Activated T-cell treated with anti-CD3 and anti-CD28 coated beads for 48 hours (primary cell): ENCODE results near the gene PDZRN3.
"Not testable (repeated sequence)": the region's sequence is repeated elsewhere in the genome, so short reads cannot be mapped to it uniquely, and the experiment has no call there.

Source experiments
- DNase-seq: peaks from one replicate; pipeline ENCODE4 v3.0.0-alpha.2; 2020; ENCODE audit warnings: low read depth

Gene PDZRN3

GRCh38 chr3:73586628-73587027 is 38.1 kb downstream of the PDZRN3 start:
- DNase-seq, result no peak

- no peak for DNase-seq
Measured at GRCh38 chr3:73586190-73586589, 38.6 kb downstream of the PDZRN3 start.

- DNase-seq, result no peak
Measured at GRCh38 chr3:73584873-73585272, 39.9 kb downstream of the PDZRN3 start.

- no peak for DNase-seq
Measured at GRCh38 chr3:73582535-73582934, 42.2 kb downstream of the PDZRN3 start.

GRCh38 chr3:73581134-73581846 is 43.5 kb downstream of the PDZRN3 start:
- no peak for DNase-seq

GRCh38 chr3:73580343-73580742 is 44.4 kb downstream of the PDZRN3 start:
- no peak for DNase-seq

GRCh38 chr3:73577704-73578103 is 47.0 kb downstream of the PDZRN3 start:
- no peak for DNase-seq

GRCh38 chr3:73576999-73577461 is 47.7 kb downstream of the PDZRN3 start:
- DNase-seq, result no peak

- DNase-seq, result no peak
Measured at GRCh38 chr3:73575953-73576352, 48.8 kb downstream of the PDZRN3 start.

- no peak for DNase-seq
Measured at GRCh38 chr3:73575519-73575918, 49.2 kb downstream of the PDZRN3 start.

GRCh38 chr3:73573204-73573603 is 51.5 kb downstream of the PDZRN3 start:
- no peak for DNase-seq

- no peak for DNase-seq
Measured at GRCh38 chr3:73572368-73572767, 52.4 kb downstream of the PDZRN3 start.

- DNase-seq, result no peak
Measured at GRCh38 chr3:73571238-73571794, 53.4 kb downstream of the PDZRN3 start.

- no peak for DNase-seq
Measured at GRCh38 chr3:73569246-73569760, 55.4 kb downstream of the PDZRN3 start.

GRCh38 chr3:73568371-73568862 is 56.3 kb downstream of the PDZRN3 start:
- DNase-seq, result no peak

- DNase-seq, result not testable (repeated sequence)
Measured at GRCh38 chr3:73565374-73565773, 59.4 kb downstream of the PDZRN3 start.

- DNase-seq, result no peak
Measured at GRCh38 chr3:73563896-73564582, 60.7 kb downstream of the PDZRN3 start.

- no peak for DNase-seq
Measured at GRCh38 chr3:73561494-73561893, 63.2 kb downstream of the PDZRN3 start.

GRCh38 chr3:73559749-73560148 is 65.0 kb downstream of the PDZRN3 start:
- DNase-seq, result no peak

GRCh38 chr3:73558727-73559075 is 66.0 kb downstream of the PDZRN3 start:
- DNase-seq, result no peak

- DNase-seq, result no peak
Measured at GRCh38 chr3:73557986-73558726, 66.6 kb downstream of the PDZRN3 start.
